IPS-18c (cell line): ENCODE results near the gene CCBE1.

Source experiments
- H3K4me3 ChIP-seq: 2 replicates; pipeline ENCODE4 v1.7.0; 2013; ENCODE audit warnings: low read depth, mild to moderate bottlenecking, low read length, moderate library complexity; ENCODE audit not compliant: insufficient read depth
- H3K9me3 ChIP-seq: one replicate; pipeline ENCODE4 v1.6.1; 2013; ENCODE audit warnings: mild to moderate bottlenecking, low read length, moderate library complexity; ENCODE audit not compliant: control insufficient read depth, insufficient read depth

Gene CCBE1

GRCh38 chr18:59619816-59620215 is 77.4 kb downstream of the CCBE1 start:
- no peaks in the 10 kb centered on the region for H3K9me3 ChIP-seq
- no peak overlapping the region for H3K4me3 ChIP-seq

- Histone ChIP-seq H3K4me3 (no peak overlapping the region), H3K9me3 (no peaks in the 10 kb centered on the region)
Measured at GRCh38 chr18:59617468-59617932, 79.7 kb downstream of the CCBE1 start.

DNA sequence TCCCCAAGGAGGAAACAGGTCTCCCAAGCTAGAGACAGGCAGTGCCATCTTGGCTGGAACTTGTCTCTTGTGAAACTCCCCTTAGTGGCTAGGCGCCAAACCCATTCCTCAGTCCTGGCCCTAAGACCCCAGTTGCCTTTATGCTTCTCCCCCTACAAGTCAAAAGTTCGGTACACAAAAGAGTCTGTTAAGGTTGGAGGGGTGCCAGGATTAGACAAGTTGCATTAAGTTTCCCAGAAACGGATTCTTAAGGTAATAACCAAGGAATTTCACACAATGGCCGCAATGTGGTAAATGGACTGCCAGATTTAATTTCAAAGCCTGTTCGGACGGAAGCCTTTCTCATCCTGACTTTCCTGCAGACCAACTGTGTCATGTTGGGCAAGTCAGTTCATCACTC is 80.7 kb downstream of the CCBE1 start:
- no peak overlapping the region for H3K4me3 ChIP-seq

GRCh38 chr18:59613903-59614302 is 83.3 kb downstream of the CCBE1 start:
- no peaks in the 10 kb centered on the region for H3K9me3 ChIP-seq
- H3K4me3 ChIP-seq: no peak overlapping the region

More for the DNA sequence above, 80.7 kb downstream of the CCBE1 start:
- no peaks in the 10 kb centered on the region for H3K9me3 ChIP-seq

DNA sequence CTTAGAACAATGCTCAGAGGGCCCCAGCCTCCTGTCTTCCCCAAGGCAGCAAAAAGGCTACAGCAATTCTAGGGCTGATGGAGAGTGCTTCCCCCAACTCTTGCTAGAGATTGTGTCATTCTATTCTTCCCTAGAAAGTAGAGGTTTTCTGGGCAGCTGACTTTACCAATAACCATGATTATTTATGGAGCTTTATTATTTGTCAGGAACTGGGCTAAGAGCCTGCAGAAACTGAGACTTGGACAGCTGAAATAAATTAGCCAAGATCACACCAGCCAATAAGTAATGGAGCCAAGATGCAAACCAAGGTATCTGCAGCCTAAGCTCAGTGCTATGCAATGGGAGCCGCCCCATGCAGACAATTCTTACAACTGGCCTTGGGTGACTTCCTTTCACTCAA is 84.8 kb downstream of the CCBE1 start:
- Histone ChIP-seq H3K9me3 (no peaks in the 10 kb centered on the region), H3K4me3 (no peak overlapping the region)

GRCh38 chr18:59610546-59611140 is 86.6 kb downstream of the CCBE1 start:
- Histone ChIP-seq H3K4me3 (no peak overlapping the region), H3K9me3 (no peaks in the 10 kb centered on the region)

DNA sequence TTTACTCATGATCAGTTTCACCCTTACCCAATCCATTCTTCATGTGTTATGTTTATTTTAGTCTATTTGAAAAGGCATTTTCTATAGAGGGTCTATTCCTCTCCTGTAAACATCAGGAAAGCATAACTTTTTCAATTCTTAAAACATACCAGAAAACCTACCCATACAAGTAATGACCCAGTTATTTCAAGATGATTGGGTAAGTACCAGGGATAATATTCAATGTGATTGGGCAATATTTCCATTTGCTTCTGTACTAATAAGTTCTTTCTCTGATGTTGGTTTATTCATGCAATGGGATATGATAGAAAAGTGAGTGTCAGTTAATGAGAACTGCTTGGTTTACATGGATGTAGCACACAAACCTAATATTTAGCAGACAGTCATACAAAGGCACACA is 87.6 kb downstream of the CCBE1 start:
- Histone ChIP-seq H3K4me3 (no peak overlapping the region), H3K9me3 (no peaks in the 10 kb centered on the region)

DNA sequence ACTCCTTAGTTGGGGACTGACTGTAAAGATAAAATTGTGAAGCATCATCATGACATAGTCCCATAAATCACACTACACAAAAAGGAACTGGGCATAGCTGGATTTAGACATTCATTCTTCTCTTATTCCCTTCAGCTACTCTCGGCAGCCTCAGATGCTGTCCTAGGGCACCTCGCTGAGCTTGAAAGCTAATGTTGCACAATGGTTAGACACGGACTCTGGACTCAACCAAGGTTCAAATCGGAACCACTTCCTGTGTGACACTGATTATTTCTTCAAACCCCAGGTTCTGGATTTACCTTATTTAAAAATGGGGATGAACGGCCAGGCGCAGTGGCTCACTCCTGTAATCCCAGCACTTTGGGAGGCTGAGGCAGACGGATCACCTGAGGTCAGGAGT is 89.8 kb downstream of the CCBE1 start:
- no peak overlapping the region for H3K4me3 ChIP-seq
- H3K9me3 ChIP-seq: no peaks in the 10 kb centered on the region

DNA sequence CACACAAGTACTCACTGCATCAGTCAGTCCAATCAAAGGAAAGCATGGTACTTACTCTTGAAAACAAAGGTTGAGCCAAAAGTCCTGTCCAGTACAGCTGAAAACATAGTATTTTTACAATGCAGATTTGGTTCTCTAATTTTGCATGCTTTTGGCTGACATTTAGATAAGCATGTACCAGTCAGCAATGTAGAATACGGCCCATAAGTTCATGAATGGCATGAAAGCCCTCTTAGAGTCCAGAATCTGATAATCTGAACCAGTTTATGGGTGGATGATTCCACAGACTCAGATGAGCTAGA is 90.2 kb downstream of the CCBE1 start:
- Histone ChIP-seq H3K9me3 (no peaks in the 10 kb centered on the region), H3K4me3 (no peak overlapping the region)

- Histone ChIP-seq H3K4me3 (no peak overlapping the region), H3K9me3 (no peaks in the 10 kb centered on the region)
Measured at GRCh38 chr18:59606193-59607077, 90.8 kb downstream of the CCBE1 start.

- H3K4me3 ChIP-seq: no peak overlapping the region
- H3K9me3 ChIP-seq: no peaks in the 10 kb centered on the region
Measured at GRCh38 chr18:59605633-59606192, 91.5 kb downstream of the CCBE1 start.

DNA sequence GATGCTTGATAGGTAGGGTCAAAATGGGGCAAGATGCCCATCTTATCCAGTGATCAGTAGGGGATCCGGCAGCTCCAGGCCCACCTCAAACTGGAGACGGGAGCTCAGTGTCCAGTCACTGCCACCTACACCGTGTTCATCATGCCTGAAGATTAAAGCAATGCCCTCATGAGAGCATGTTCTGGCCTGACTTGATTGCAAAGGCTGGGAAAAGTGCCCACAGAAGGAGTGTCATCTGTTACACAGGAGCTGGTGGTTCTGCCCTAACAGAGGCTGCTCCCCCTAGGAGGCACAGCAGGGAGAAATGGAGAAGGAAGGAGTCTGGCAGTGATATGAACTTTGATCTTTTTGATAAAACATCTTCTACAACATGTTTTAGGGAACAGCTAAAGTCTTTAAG is 92.3 kb downstream of the CCBE1 start:
- Histone ChIP-seq H3K9me3 (no peaks in the 10 kb centered on the region), H3K4me3 (no peak overlapping the region)

DNA sequence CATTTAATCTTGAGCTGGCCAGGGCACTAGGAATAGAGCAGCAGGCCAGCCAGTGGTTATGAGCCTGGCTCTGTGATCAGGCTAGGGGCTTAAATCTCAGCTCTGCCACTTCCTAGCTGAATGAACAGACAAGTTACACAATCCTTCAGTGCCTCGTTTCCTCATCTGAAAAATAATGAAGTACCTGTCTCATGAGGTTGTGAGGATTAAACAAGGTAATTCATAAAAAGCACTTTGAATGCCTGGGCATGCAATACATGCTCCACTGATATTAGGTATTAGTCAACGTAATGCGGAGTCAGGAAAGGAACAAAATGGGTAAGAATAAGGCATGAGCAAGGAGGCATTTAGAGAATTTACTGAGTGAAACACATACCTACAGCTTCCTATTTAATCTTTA is 100.2 kb downstream of the CCBE1 start:
- Histone ChIP-seq H3K4me3 (no peak overlapping the region), H3K9me3 (no peaks in the 10 kb centered on the region)

DNA sequence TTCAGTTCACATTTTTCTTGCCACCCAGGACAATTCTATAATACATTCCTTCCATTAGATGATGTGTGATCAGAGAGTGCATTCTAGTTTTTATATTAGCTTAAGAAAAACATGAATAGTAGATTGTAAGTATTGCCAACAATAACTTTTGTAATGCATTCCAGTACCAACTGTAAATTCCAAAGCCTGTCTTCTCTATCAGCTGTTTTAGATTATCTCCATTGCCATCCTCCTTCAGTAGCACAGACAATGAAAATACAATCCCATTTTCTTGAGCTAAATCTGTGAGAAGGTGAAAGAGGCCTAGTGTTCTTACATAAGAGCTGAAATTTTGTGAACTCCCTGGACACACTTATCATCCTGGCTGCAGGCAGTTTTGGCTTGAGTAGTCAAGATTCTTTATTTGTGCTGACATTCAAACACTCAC is 103.9 kb downstream of the CCBE1 start:
- no peak overlapping the region for H3K4me3 ChIP-seq
- H3K9me3 ChIP-seq: no peaks in the 10 kb centered on the region

DNA sequence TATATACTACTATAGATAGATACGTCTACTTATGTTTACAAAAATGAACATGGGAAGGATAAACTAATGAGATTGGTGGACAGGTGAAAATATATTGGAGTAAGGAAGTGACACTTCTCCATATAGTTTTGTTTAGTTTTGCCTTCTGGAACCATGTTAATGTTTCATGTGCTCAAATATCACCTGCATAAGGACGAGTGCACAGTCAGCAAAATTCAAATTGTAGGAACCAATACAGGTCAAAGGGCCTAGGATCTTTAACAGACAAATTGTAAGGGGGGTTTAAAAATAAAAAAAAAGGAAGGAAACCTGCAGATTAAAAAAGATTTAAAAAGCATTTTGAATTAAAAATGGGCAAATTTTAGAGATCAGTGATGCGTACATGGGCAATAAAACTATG is 104.6 kb downstream of the CCBE1 start:
- Histone ChIP-seq H3K4me3 (no peak overlapping the region), H3K9me3 (no peaks in the 10 kb centered on the region)

DNA sequence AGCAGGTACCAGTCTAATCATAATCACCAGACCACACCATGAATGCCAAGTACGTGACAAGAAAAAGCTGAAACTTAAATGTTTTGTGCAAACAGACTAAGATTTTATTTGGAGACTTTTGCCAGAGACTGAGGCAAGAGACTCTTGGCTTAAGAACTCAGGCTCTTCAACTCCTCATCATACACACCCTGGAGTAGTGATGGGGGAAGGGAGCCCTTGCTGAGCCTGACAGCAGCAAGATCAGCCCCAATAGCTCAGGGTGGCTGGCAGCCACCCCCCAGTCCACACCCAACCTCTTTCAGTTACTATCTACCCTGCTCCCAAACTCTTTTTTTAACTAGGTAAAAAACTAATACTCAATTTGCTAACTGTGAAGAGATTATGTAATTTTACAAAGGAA is 114.8 kb downstream of the CCBE1 start:
- no peaks in the 10 kb centered on the region for H3K9me3 ChIP-seq
- no peak overlapping the region for H3K4me3 ChIP-seq

GRCh38 chr18:59579509-59579908 is 117.7 kb downstream of the CCBE1 start:
- Histone ChIP-seq H3K9me3 (no peaks in the 10 kb centered on the region), H3K4me3 (no peak overlapping the region)

- Histone ChIP-seq H3K9me3 (no peaks in the 10 kb centered on the region), H3K4me3 (no peak overlapping the region)
Measured at GRCh38 chr18:59577386-59577655, 119.9 kb downstream of the CCBE1 start.
